ENCODE results near the gene SLC6A17. TPM values are rescaled to one million over a fixed set of nuclear protein-coding genes. Genes with fewer than 3 reads are reported as not detected.

Gene SLC6A17
- total RNA-seq, 4 donors from 2014 or later: 0.06 to 0.19 (median 0.12) TPM; not detected in 1

DNA sequence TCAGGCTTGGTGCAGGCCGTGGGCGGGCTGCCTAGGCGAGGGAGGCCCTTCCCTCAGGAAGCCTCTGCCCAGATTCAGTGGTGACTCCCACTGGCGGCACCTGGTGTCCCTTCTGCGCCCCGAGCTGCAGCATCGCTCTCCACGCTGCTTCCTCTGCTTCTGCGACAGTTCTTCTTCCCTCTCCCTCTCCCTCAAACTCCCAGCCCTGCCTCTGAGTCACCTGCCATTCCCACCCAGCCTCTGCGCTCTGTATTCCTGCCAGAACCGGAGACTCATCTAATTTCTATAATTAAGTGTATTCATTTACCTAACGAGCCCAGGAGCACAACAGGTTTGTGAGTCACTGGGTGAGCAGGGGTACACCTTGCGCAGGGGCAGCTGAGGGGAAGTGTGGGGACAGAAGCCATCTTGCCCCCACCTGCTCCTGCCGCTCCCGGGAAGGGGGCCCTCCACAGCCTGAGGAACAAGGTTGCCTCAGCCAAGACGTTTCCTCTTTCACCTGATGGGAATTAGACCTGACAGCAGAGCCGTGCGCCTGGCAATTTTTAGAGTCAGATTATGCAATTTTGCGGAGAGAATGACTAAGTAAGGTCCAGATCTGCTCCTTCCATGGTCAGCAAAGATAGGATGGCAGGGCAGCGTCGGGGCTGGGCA lies 79.2 kb downstream of the SLC6A17 start:
- TF ChIP-seq CTCF (IDR thresholded peaks at IDR 0.05): no peak
- DNase-seq (ENCODE audit: low spot score) (no peak), ATAC-seq (ENCODE audit: low FRiP score) (peak; percentile 50)

DNA sequence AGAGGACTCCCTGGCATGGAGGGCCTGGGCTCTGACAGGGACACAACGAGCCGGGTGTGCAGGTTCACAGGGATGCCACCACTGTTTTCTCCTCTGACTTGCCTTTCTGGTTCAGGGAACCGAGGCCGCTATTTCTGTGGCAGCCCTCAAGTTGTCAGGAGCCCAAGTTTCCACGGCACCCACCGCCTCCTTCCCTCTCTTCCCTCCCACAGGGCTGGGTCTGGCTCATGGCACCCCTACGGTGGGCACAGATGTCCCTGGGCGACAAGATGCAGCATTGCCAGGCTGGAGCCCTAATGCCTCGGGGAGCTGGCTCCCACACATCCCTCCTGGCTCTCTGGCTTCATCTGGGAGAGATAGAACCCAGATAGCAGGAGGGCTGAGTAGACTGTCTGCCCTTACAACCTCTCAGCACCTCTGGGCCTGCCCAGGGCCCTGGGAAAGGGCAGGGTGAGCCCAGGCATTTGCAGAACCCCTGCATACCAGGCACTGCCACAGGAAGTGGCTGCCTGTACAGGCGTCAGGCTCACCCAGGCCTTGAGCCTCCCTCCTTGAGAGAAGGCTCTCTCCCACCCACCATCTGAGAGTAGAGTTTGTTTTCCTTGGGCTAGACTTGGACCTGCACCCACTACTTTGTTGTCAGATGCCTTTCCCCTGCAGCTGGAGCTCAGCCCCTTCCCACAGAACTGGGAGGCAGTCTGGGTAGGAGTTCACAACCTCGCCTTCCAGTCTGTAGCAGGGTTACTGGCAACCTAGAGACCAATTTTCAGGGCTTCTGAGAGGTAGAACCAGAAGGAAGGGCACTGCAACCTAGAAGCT lies 80.3 kb downstream of the SLC6A17 start:
- no peak for DNase-seq (ENCODE audit: low spot score)
- no peak for ATAC-seq (ENCODE audit: low FRiP score)
- TF ChIP-seq CTCF (IDR thresholded peaks at IDR 0.05): no peak

DNA sequence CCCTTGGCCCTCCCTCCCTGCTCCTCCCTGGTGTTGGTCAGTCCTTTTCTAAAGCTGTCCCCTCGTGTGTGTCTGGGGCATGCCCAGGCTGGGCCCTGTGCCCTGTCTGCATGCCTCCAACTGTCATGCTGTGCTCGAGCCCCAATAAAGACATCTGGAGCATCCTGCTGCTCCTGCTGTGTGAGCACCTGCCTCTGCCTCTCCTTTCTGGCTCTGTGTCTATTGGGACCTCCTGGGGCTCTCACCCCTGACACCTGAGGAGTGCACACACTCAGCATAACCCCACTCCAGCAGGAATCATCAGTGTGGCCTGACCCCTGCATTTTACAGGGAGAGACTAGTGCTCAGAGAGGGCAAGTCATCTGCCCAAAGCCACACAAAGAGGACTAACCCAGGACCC lies 83.6 kb downstream of the SLC6A17 start:
- DNase-seq (ENCODE audit: low spot score) (no peak), ATAC-seq (ENCODE audit: low FRiP score) (no peak)
- TF ChIP-seq CTCF (IDR thresholded peaks at IDR 0.05): no peak

GRCh38 chr1:110234691-110235090 lies 84.4 kb downstream of the SLC6A17 start:
- DNase-seq (ENCODE audit: low spot score) (no peak), ATAC-seq (ENCODE audit: low FRiP score) (no peak)
- no peak for TF ChIP-seq CTCF (IDR thresholded peaks at IDR 0.05)

- DNase-seq (ENCODE audit: low spot score) (no peak), ATAC-seq (ENCODE audit: low FRiP score) (no peak)
- no peak for TF ChIP-seq CTCF (IDR thresholded peaks at IDR 0.05)
Measured at GRCh38 chr1:110235181-110235833, 85.0 kb downstream of the SLC6A17 start.

DNA sequence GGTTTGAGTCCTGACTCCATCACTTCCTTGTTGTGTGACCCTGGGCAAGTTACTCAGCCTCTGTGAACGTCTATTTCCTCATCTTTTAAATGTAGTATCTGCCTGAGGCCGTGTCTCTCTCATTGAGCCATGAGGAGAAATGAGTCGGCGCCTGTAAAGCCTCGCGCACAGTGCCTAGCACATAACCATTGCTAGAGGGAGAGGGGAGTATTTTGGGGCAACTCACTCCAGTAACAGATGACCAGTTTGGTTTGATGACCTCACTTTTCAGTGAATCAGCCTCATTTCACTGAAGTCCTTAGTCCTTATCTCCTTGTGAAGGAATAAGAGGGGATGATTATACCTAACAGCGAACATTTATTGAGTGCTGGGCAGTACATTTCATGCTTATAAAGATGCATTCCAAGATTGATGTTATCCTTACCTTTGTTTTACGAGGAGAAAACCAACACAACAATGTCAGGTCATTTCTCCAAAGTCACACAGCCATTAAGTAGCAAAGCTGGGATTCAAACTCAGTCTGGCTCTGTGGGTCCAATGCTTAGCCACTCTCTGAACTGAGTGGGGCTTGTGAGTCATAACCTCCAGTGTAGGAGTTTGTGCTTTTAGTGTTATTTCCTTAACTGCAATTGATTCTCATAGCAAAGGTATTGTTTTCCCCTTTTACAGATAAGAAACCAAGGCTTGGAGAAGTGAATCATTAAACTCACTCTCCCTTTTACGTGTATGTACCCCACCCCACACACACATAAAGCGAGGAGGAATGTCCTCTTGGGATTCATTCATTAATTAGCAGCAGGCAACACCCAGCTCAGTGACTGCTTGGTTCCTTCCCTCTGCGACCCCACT lies 85.8 kb downstream of the SLC6A17 start:
- no peak for DNase-seq (ENCODE audit: low spot score)
- ATAC-seq (ENCODE audit: low FRiP score): peak; percentile 67
- no peak for TF ChIP-seq CTCF (IDR thresholded peaks at IDR 0.05)
